Endothelial cell of umbilical vein (primary cell): ENCODE results near the gene PPIL6.

Experiments
- EZH2 ChIP-seq: IDR thresholded peaks from 2 replicates; pipeline ENCODE4 v1.6.1; 2012; ENCODE audit warnings: borderline replicate concordance, low read depth, mild to moderate bottlenecking, moderate library complexity, low read length, inconsistent platforms; ENCODE audit not compliant: severe bottlenecking
- FOS ChIP-seq: IDR thresholded peaks from 2 replicates; pipeline ENCODE4 v1.6.1; 2011; ENCODE audit warnings: mild to moderate bottlenecking, low read length, moderate library complexity, borderline replicate concordance; ENCODE audit not compliant: insufficient read depth
- GATA2 ChIP-seq: IDR thresholded peaks from 2 replicates; pipeline ENCODE4 v1.7.0; 2011; ENCODE audit warnings: low read depth, mild to moderate bottlenecking, moderate library complexity, mixed read lengths, low read length; ENCODE audit not compliant: insufficient read length, insufficient read depth
- JUN ChIP-seq: IDR thresholded peaks from 2 replicates; pipeline ENCODE4 v1.6.1; 2011; ENCODE audit warnings: borderline replicate concordance, low read depth; ENCODE audit not compliant: insufficient read length, insufficient read depth
- MYC ChIP-seq: IDR thresholded peaks from one replicate; pipeline ENCODE4 v1.6.1; 2011; ENCODE audit warnings: mild to moderate bottlenecking, low read depth, low read length
- POLR2A ChIP-seq: IDR thresholded peaks from 2 replicates; pipeline ENCODE4 v1.6.1; 2012; ENCODE audit warnings: low read depth, mild to moderate bottlenecking, control low read depth, low read length
- POLR2AphosphoS5 ChIP-seq: IDR thresholded peaks from 2 replicates; pipeline ENCODE4 v1.6.1; 2012; ENCODE audit warnings: low read depth, mild to moderate bottlenecking, control low read depth, low read length, moderate library complexity; ENCODE audit not compliant: insufficient read depth
- TF ChIP-seq, protein P1 (sequence below), 2 donors: IDR thresholded peaks; 1 replicate in 1 of 2; 2 replicates in 1 of 2; pipeline ENCODE4 v1.5.1; 2011; ENCODE audit warnings: low read length in 2 of 2, mild to moderate bottlenecking in 2 of 2, moderate library complexity in 2 of 2, control low read depth in 1 of 2, inconsistent platforms in 1 of 2, low read depth in 1 of 2; ENCODE audit not compliant: insufficient read depth in 1 of 2; ENCODE audit errors: extremely low read depth in 1 of 2
- TF ChIP-seq, protein P2 (sequence below): IDR thresholded peaks from 2 replicates; pipeline ENCODE4 v1.6.1; 2011; ENCODE audit not compliant: insufficient read depth, insufficient read length

DNA sequence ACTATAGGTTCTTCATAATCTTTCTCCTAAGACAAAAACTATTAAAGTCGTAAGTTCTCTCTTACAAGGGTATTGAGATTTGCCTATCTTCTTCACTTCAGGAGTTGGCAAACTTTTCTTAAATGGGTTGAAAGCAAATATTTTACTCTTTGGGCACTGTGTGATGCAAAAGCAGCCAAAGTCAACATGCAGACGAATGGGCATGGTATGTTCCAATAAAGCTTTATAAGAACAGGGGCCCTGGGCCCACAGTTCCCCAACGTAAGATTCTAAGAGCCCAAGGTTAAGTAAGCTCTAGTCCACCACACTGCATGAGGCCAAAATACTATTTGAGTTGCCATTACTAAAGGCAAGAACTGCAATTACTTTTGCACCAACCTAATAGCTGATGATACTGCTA, 69.6 kb downstream of the PPIL6 start:
- TF ChIP-seq POLR2A (no peak), MYC (no peak), POLR2AphosphoS5 (no peak), EZH2 (no peak), JUN (no peak), GATA2 (no peak), FOS (no peak)
- TF ChIP-seq, protein P1, sequence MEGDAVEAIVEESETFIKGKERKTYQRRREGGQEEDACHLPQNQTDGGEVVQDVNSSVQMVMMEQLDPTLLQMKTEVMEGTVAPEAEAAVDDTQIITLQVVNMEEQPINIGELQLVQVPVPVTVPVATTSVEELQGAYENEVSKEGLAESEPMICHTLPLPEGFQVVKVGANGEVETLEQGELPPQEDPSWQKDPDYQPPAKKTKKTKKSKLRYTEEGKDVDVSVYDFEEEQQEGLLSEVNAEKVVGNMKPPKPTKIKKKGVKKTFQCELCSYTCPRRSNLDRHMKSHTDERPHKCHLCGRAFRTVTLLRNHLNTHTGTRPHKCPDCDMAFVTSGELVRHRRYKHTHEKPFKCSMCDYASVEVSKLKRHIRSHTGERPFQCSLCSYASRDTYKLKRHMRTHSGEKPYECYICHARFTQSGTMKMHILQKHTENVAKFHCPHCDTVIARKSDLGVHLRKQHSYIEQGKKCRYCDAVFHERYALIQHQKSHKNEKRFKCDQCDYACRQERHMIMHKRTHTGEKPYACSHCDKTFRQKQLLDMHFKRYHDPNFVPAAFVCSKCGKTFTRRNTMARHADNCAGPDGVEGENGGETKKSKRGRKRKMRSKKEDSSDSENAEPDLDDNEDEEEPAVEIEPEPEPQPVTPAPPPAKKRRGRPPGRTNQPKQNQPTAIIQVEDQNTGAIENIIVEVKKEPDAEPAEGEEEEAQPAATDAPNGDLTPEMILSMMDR (IDR thresholded peaks at IDR 0.05; ENCODE audit: extremely low read depth in 1 of 2, insufficient read depth in 1 of 2, low read depth in 1 of 2, low read length in 2 of 2), result no peak
- TF ChIP-seq, protein P2, sequence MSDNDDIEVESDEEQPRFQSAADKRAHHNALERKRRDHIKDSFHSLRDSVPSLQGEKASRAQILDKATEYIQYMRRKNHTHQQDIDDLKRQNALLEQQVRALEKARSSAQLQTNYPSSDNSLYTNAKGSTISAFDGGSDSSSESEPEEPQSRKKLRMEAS, result no peak
